Smooth muscle cell (in vitro differentiated cells): ENCODE measurements around the gene EIF4B. TPM values are rescaled to one million over a fixed set of nuclear protein-coding genes. Genes with fewer than 3 reads are reported as not detected.
"Not testable (repeated sequence)": the region's sequence is repeated elsewhere in the genome, so short reads cannot be mapped to it uniquely, and the experiment has no call there.

Source experiments
- DNase-seq: peaks from one replicate; lab custom pipeline; 2025; ENCODE audit not compliant: unreplicated experiment; lab: John Stamatoyannopoulos, UW
- H2AFZ ChIP-seq: fragments of 200-600 bp; sonication (generic); 2 replicates; pipeline ENCODE4 v1.6.0; 2016; ENCODE audit warnings: antibody characterized with exemption, low read depth, mild to moderate bottlenecking
- H3F3A ChIP-seq: fragments of 200-600 bp; sonication (generic); 2 replicates; pipeline ENCODE4 v1.6.0; 2017; ENCODE audit warnings: antibody characterized with exemption, low read depth
- H3K27ac ChIP-seq: fragments of 200-600 bp; sonication (generic); 2 replicates; pipeline ENCODE4 v1.5.1; 2016; ENCODE audit warnings: low read depth, mild to moderate bottlenecking
- H3K27me3 ChIP-seq: fragments of 200-600 bp; sonication (generic); 2 replicates; pipeline ENCODE4 v1.6.1; 2016; ENCODE audit warnings: low read depth, mild to moderate bottlenecking
- H3K36me3 ChIP-seq: fragments of 200-600 bp; sonication (generic); 2 replicates; pipeline ENCODE4 v1.5.1; 2016; ENCODE audit warnings: low read depth
- H3K4me1 ChIP-seq: fragments of 200-600 bp; sonication (generic); 2 replicates; pipeline ENCODE4 v1.5.1; 2016; ENCODE audit warnings: low read depth
- H3K4me2 ChIP-seq: fragments of 200-600 bp; sonication (generic); 2 replicates; pipeline ENCODE4 v1.6.0; 2016; ENCODE audit warnings: mild to moderate bottlenecking
- H3K4me3 ChIP-seq: fragments of 200-600 bp; sonication (generic); 2 replicates; pipeline ENCODE4 v1.5.1; 2016; ENCODE audit warnings: mild to moderate bottlenecking
- H3K79me2 ChIP-seq: fragments of 200-600 bp; sonication (generic); 2 replicates; pipeline ENCODE4 v1.6.0; 2016; ENCODE audit warnings: low read depth, mild to moderate bottlenecking
- H3K9ac ChIP-seq: fragments of 200-600 bp; sonication (generic); 2 replicates; pipeline ENCODE4 v1.6.0; 2016; ENCODE audit warnings: low read depth
- H3K9me3 ChIP-seq: fragments of 200-600 bp; sonication (generic); replicated peaks from 2 replicates; pipeline ENCODE4 v1.5.1; 2016; ENCODE audit warnings: low read depth
- H4K20me1 ChIP-seq: fragments of 200-600 bp; sonication (generic); 2 replicates; pipeline ENCODE4 v1.6.0; 2016; ENCODE audit warnings: low read depth
- CTCF ChIP-seq: fragments of 200-600 bp; sonication (generic); IDR thresholded peaks from 2 replicates; pipeline ENCODE4 v1.5.1; 2017; ENCODE audit warnings: borderline replicate concordance, mild to moderate bottlenecking, antibody characterized with exemption; ENCODE audit not compliant: insufficient read depth, poor library complexity, severe bottlenecking
- WGBS: methylation state at CpG from one replicate; pipeline ENCODE4 v1.1.7; 2016; ENCODE audit warnings: low lambda C conversion rate; 5-methylcytosine and 5-hydroxymethylcytosine counted together
- polyA plus RNA-seq: library from polyadenylated mRNA; unstranded; fragments of >200 nt; fragmentation: Nextera tagmentation; extraction: Ambion mirVana; gene quantifications from 2 replicates; pipeline ENCODE4 v1.2.1, GENCODE V29; 2016
- total RNA-seq: library from RNA; depleted of rRNA; stranded (reverse); fragments of >200 nt; gene quantifications from 2 replicates; pipeline ENCODE4 v1.2.3, GENCODE V29; 2014

Gene EIF4B
- total and polyA plus RNA-seq, 2 experiments from 2014 or later, result 39.9 to 241 TPM

- Histone ChIP-seq H3K27ac (no peak overlapping the region), H3K79me2 (no peaks in the 10 kb centered on the region), H3K9me3 (no peaks in the 10 kb centered on the region), H3K4me2 (no peak overlapping the region), H3F3A (peaks cover 15% of the 10 kb centered on the region), H3K27me3 (no peaks in the 10 kb centered on the region), H2AFZ (no peak overlapping the region), H3K9ac (no peak overlapping the region), H3K4me1 (peaks cover 15% of the 10 kb centered on the region), H3K4me3 (no peak overlapping the region), H4K20me1 (no peaks in the 10 kb centered on the region), H3K36me3 (no peaks in the 10 kb centered on the region)
- peak; percentile 42 for DNase-seq
- TF ChIP-seq CTCF, result peak; percentile 99
- WGBS, result 37% methylated on average over 13 of the region's 13 CpGs
These were observed 25.4 kb upstream of the EIF4B start for GRCh38 chr12:52980650-52981423.

- H3K27ac ChIP-seq, result no peak overlapping the region
- no peaks in the 10 kb centered on the region for H3K4me1 ChIP-seq
- no peaks in the 10 kb centered on the region for H3K9me3 ChIP-seq
- H3K36me3 ChIP-seq, result no peaks in the 10 kb centered on the region
- H3K4me3 ChIP-seq, result no peak overlapping the region
- H3K9ac ChIP-seq, result no peak overlapping the region
- no peak overlapping the region for H2AFZ ChIP-seq
- TF ChIP-seq CTCF, result no peak
- no peak for DNase-seq
- no peaks in the 10 kb centered on the region for H3K27me3 ChIP-seq
- no peaks in the 10 kb centered on the region for H3F3A ChIP-seq
- H3K79me2 ChIP-seq, result no peaks in the 10 kb centered on the region
- 86% methylated on average over 1 of the region's 1 CpG for WGBS
- H4K20me1 ChIP-seq, result no peaks in the 10 kb centered on the region
- no peak overlapping the region for H3K4me2 ChIP-seq
These were observed 22.1 kb upstream of the EIF4B start for GRCh38 chr12:52984136-52984535.

- no peak overlapping the region for H3K4me3 ChIP-seq
- no peak for DNase-seq
- no peaks in the 10 kb centered on the region for H3F3A ChIP-seq
- no peaks in the 10 kb centered on the region for H3K79me2 ChIP-seq
- no peaks in the 10 kb centered on the region for H3K4me1 ChIP-seq
- no peak overlapping the region for H3K27ac ChIP-seq
- no peaks in the 10 kb centered on the region for H3K9me3 ChIP-seq
- H4K20me1 ChIP-seq, result no peaks in the 10 kb centered on the region
- TF ChIP-seq CTCF, result no peak
- 92% methylated on average over 6 of the region's 6 CpGs for WGBS
- H3K27me3 ChIP-seq, result no peaks in the 10 kb centered on the region
- no peaks in the 10 kb centered on the region for H3K36me3 ChIP-seq
- no peak overlapping the region for H3K4me2 ChIP-seq
- H2AFZ ChIP-seq, result no peak overlapping the region
- no peak overlapping the region for H3K9ac ChIP-seq
These were observed 17.4 kb upstream of the EIF4B start for GRCh38 chr12:52988898-52989297.

- no peak for DNase-seq
- H3K4me1 ChIP-seq, result no peaks in the 10 kb centered on the region
- no peaks in the 10 kb centered on the region for H3K36me3 ChIP-seq
These were observed 16.1 kb upstream of the EIF4B start for GRCh38 chr12:52990206-52990605.

GRCh38 chr12:52992240-52992639, 14.0 kb upstream of the EIF4B start:
- H3K27me3 ChIP-seq, H3K79me2 ChIP-seq, H3K4me2 ChIP-seq, H3K9ac ChIP-seq, H3K36me3 ChIP-seq, H4K20me1 ChIP-seq, H2AFZ ChIP-seq, H3F3A ChIP-seq, H3K9me3 ChIP-seq, H3K27ac ChIP-seq, H3K4me3 ChIP-seq, H3K4me1 ChIP-seq, DNase-seq: not testable (repeated sequence)
- 96% methylated on average over 5 of the region's 5 CpGs for WGBS

More at GRCh38 chr12:52990206-52990605, 16.1 kb upstream of the EIF4B start:
- no peaks in the 10 kb centered on the region for H3F3A ChIP-seq
- 52% methylated on average over 4 of the region's 4 CpGs for WGBS
- no peak overlapping the region for H3K4me2 ChIP-seq
- no peaks in the 10 kb centered on the region for H3K9me3 ChIP-seq
- H3K4me3 ChIP-seq, result no peak overlapping the region
- no peak for TF ChIP-seq CTCF
- no peaks in the 10 kb centered on the region for H4K20me1 ChIP-seq
- H2AFZ ChIP-seq, result no peak overlapping the region
- no peak overlapping the region for H3K27ac ChIP-seq
- H3K9ac ChIP-seq, result no peak overlapping the region
- H3K27me3 ChIP-seq, result no peaks in the 10 kb centered on the region
- H3K79me2 ChIP-seq, result no peaks in the 10 kb centered on the region
